CD4-positive, alpha-beta T cell treated with Interferon alpha-2 for 1 hour (primary cell): ENCODE results near the gene TACC2.
"Not testable (repeated sequence)": the region's sequence is repeated elsewhere in the genome, so short reads cannot be mapped to it uniquely, and the experiment has no call there.

Experiments used
- DNase-seq, 2 donors: peaks; one replicate each; pipeline ENCODE4 v3.0.0-alpha.2; 2020 to 2022

Gene TACC2

GRCh38 chr10:121981346-121981745 lies 7.6 kb upstream of the TACC2 start:
- DNase-seq: no peak

GRCh38 chr10:121983852-121984251 lies 5.1 kb upstream of the TACC2 start:
- no peak for DNase-seq

- no peak for DNase-seq
These were observed 4.5 kb upstream of the TACC2 start for GRCh38 chr10:121984463-121984862.

- no peak for DNase-seq
These were observed 1.2 kb downstream of the TACC2 start for GRCh38 chr10:121990015-121990677.

- DNase-seq: not testable (repeated sequence)
These were observed 2.8 kb downstream of the TACC2 start for GRCh38 chr10:121991727-121992126.

- DNase-seq: no peak
These were observed 5.5 kb downstream of the TACC2 start for GRCh38 chr10:121994429-121994941.

- DNase-seq: no peak
These were observed 9.5 kb downstream of the TACC2 start for GRCh38 chr10:121998462-121998861.

GRCh38 chr10:121999301-121999700 lies 10.3 kb downstream of the TACC2 start:
- no peak for DNase-seq

GRCh38 chr10:122001698-122002097 lies 12.7 kb downstream of the TACC2 start:
- no peak for DNase-seq

- no peak for DNase-seq
These were observed 18.5 kb downstream of the TACC2 start for GRCh38 chr10:122007415-122007814.

GRCh38 chr10:122010405-122011050 lies 21.6 kb downstream of the TACC2 start:
- DNase-seq: no peak

GRCh38 chr10:122012731-122013130 lies 23.8 kb downstream of the TACC2 start:
- DNase-seq: no peak

- no peak for DNase-seq
These were observed 24.4 kb downstream of the TACC2 start for GRCh38 chr10:122013311-122013780.

GRCh38 chr10:122014652-122015248 lies 25.8 kb downstream of the TACC2 start:
- no peak for DNase-seq

- not testable (repeated sequence) for DNase-seq
These were observed 29.0 kb downstream of the TACC2 start for GRCh38 chr10:122017926-122018325.

- no peak for DNase-seq
These were observed 29.5 kb downstream of the TACC2 start for GRCh38 chr10:122018491-122018890.

- no peak for DNase-seq
These were observed 30.0 kb downstream of the TACC2 start for GRCh38 chr10:122018951-122019413.

- DNase-seq: no peak
These were observed 30.5 kb downstream of the TACC2 start for GRCh38 chr10:122019414-122019975.

- DNase-seq: no peak
These were observed 31.3 kb downstream of the TACC2 start for GRCh38 chr10:122020226-122020625.

- no peak for DNase-seq
These were observed 32.4 kb downstream of the TACC2 start for GRCh38 chr10:122021379-122021778.

- DNase-seq: no peak
These were observed 32.9 kb downstream of the TACC2 start for GRCh38 chr10:122021828-122022227.

- no peak for DNase-seq
These were observed 33.3 kb downstream of the TACC2 start for GRCh38 chr10:122022276-122022675.

- DNase-seq: not testable (repeated sequence)
These were observed 34.3 kb downstream of the TACC2 start for GRCh38 chr10:122023257-122023656.
